Stimulated activated CD8-positive, alpha-beta memory T cell treated with anti-CD3 and anti-CD28 coated beads, Interleukin-7, amount 100 ng/mL, for 24 hours (primary cell): ENCODE results near the gene XPNPEP1.
"Not testable (repeated sequence)": the region's sequence is repeated elsewhere in the genome, so short reads cannot be mapped to it uniquely, and the experiment has no call there.

Source experiments
- DNase-seq: peaks from one replicate; pipeline ENCODE4 v3.0.0-alpha.2; 2020; ENCODE audit warnings: low read depth

XPNPEP1 gene

GRCh38 chr10:109924087-109924486 is 776 bp upstream of the XPNPEP1 start:
- no peak for DNase-seq

- no peak for DNase-seq
These were observed 844 bp downstream of the XPNPEP1 start for GRCh38 chr10:109922358-109922975.

- no peak for DNase-seq
These were observed 3.3 kb downstream of the XPNPEP1 start for GRCh38 chr10:109920016-109920415.

- DNase-seq = no peak
These were observed 4.1 kb downstream of the XPNPEP1 start for GRCh38 chr10:109919220-109919619.

GRCh38 chr10:109918707-109919106 is 4.6 kb downstream of the XPNPEP1 start:
- DNase-seq = not testable (repeated sequence)

GRCh38 chr10:109915566-109915965 is 7.7 kb downstream of the XPNPEP1 start:
- no peak for DNase-seq

GRCh38 chr10:109914966-109915365 is 8.3 kb downstream of the XPNPEP1 start:
- DNase-seq = no peak

GRCh38 chr10:109913306-109913892 is 9.9 kb downstream of the XPNPEP1 start:
- no peak for DNase-seq

GRCh38 chr10:109912335-109913281 is 10.7 kb downstream of the XPNPEP1 start:
- DNase-seq = no peak

- DNase-seq = no peak
These were observed 11.4 kb downstream of the XPNPEP1 start for GRCh38 chr10:109911903-109912302.

GRCh38 chr10:109906316-109906715 is 17.0 kb downstream of the XPNPEP1 start:
- DNase-seq = no peak

- DNase-seq = no peak
These were observed 18.9 kb downstream of the XPNPEP1 start for GRCh38 chr10:109904397-109904796.

- DNase-seq = no peak
These were observed 20.0 kb downstream of the XPNPEP1 start for GRCh38 chr10:109902992-109903947.

GRCh38 chr10:109899356-109900331 is 23.7 kb downstream of the XPNPEP1 start:
- no peak for DNase-seq

GRCh38 chr10:109898666-109899355 is 24.5 kb downstream of the XPNPEP1 start:
- no peak for DNase-seq

- DNase-seq = no peak
These were observed 25.3 kb downstream of the XPNPEP1 start for GRCh38 chr10:109898007-109898406.

- DNase-seq = no peak
These were observed 27.5 kb downstream of the XPNPEP1 start for GRCh38 chr10:109895848-109896247.

- DNase-seq = no peak
These were observed 28.1 kb downstream of the XPNPEP1 start for GRCh38 chr10:109895095-109895818.

- DNase-seq = no peak
These were observed 28.8 kb downstream of the XPNPEP1 start for GRCh38 chr10:109894516-109894915.
